GM19438 (cell line): ENCODE results near the gene PCSK7.

Source experiments
- ATAC-seq: cut with Tn5 transposase; IDR thresholded peaks from one replicate; pipeline ENCODE4 v1.9.1; 2021; ENCODE audit warnings: low read depth; ENCODE audit not compliant: unreplicated experiment

Gene PCSK7

GRCh38 chr11:117199916-117200812, 31.7 kb downstream of the PCSK7 start:
- ATAC-seq, result no peak

GRCh38 chr11:117199053-117199915, 32.6 kb downstream of the PCSK7 start, which contains the start of gene TAGLN:
Gene TAGLN (plus strand): TSS chr11:117199370. CDS start chr11:117203014, 3,644 bp downstream.
- no peak for ATAC-seq

DNA sequence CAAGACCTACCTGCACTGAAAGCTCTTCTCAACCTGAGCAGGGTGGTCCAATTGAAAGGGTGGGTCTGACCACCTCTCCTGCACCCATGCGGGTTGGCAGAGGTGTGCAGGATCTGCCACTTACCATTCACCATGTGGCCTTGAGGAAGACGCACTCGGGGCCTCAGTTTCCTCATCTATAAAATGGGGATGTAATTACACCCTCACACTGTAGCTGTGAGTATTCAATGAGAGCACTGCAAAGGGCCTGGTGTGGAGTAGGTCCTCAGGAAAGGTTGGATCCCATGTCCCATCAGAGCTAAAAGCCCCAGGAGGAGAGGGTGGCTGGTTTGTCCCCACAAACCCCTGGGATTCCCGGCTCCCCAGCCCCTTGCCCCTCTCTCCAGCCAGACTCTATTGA, 33.3 kb downstream of the PCSK7 start:
- ATAC-seq, result no peak

DNA sequence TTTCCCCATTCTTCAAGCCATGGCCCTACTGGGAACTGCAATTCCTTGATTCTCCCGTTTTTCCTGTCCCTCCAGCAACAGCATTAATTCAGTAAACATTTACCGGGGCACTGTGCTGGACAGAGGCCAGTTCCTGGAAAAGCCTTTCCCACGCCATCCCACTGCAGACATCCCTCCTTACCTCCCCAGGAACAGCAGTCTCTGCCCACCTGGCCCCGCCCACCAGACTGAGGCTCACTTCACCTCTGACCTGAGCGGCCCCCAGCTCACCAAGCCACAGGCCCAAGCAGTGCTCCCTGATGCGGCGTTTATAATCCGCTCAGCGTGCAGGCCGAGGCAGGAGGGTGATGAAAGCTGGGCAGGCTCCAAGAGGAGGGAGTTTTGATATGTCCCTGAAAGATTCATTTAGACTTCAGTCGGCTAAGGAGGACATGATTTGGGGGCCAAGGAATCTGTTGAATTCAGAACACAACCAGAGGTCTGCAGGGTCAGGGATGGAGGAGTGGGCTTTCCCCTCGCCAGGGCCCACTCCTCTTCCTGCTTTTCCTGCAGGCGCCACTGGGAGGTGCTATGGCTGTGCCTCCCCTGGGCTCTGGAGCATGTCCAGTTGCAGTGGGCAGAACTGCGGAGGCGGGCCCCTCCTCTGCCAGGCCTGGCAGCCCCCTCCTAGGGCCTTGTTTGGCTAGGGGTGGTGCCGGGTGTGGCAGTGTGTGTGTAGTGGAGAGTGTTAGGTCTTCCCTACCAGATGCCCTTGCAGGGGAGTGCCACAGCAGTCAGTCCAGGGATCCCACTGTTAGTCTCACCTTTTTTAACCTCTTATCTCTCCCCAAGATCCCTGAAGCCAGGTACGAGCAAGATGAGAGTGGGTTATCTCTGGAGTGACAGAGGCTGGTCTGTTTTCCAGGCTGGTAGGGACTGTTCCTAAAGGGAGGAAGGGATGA, 34.1 kb downstream of the PCSK7 start:
- no peak for ATAC-seq

DNA sequence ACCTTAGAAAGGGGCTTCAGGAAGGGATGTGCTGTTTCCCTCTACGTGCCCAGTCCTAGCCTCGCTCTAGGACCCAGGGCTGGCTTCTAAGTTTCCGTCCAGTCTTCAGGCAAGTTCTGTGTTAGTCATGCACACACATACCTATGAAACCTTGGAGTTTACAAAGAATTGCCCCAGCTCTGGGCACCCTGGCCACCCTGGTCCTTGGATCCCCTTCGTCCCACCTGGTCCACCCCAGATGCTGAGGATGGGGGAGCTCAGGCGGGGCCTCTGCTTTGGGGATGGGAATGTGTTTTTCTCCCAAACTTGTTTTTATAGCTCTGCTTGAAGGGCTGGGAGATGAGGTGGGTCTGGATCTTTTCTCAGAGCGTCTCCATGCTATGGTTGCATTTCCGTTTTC, 34.9 kb downstream of the PCSK7 start:
- no peak for ATAC-seq

DNA sequence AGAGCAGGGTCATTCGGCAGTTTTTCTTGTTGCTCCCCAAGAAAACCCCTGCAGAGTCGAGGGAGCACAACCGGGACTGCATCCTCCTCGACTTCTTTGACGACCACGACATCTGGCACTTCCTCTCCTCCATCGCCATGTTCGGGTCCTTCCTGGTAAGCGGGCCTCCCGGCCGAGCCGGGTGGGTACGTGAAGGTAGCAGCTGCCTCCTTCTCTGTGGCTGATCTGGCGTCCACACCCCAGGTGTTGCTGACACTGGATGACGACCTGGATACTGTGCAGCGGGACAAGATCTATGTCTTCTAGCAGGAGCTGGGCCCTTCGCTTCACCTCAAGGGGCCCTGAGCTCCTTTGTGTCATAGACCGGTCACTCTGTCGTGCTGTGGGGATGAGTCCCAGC, 36.1 kb downstream of the PCSK7 start:
- no peak for ATAC-seq

- ATAC-seq, result no peak
Observed at GRCh38 chr11:117195258-117195657, 36.6 kb downstream of the PCSK7 start.

DNA sequence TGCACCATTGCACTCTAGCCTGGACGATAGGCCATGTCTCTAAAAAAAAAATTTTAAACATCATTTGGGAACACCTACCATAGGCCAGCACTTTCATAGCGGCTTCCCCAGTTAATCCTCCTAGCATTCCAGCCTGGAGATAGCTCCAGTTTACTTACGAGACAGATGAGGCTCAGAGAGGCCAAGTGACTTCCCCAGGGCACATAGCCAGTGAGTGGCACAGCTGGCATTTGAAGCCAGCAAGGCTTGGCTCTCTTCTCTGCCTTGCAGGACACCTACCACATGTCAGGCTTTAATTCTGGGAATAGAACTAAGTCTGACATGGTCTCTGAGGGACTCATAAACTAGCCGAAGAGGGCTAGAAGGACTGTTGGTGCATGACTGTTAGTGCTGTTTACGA, 37.6 kb downstream of the PCSK7 start:
- no peak for ATAC-seq

DNA sequence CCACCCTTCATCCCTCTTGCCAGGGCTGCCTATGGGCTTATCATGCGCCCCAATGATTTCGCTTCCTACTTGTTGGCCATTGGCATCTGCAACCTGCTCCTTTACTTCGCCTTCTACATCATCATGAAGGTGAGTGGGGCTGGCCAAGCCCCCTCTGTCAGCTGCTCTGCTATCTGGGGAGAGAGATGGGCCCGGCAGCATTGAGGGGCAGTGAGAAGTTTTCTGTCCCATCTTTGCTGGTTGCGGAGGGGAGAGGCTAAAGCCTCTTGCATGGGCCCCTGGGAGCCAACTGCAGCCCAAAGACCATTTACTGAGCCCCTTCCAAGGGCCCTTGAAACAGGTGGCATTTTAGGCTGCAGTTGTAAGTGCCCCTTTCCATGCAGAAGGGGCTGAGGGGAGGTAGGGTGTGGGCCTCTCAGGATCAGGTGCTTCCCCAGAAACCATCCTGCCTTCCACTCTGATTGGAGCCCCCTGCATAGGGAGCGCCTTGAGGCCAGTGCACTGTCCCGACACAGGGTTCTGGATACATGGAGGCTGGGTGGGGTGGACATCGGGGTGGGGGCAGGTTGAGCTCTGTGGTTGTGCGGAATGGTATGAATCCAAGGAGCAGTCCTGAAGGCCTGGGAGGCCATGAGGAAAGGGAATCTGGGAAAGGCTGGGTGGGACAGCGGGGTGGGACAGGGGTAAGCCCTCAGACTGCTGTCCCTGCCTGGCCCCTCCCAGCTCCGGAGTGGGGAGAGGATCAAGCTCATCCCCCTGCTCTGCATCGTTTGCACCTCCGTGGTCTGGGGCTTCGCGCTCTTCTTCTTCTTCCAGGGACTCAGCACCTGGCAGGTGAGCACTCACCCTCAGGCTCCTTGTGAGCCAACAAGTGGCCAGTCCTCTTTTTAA, 38.5 kb downstream of the PCSK7 start:
- no peak for ATAC-seq

DNA sequence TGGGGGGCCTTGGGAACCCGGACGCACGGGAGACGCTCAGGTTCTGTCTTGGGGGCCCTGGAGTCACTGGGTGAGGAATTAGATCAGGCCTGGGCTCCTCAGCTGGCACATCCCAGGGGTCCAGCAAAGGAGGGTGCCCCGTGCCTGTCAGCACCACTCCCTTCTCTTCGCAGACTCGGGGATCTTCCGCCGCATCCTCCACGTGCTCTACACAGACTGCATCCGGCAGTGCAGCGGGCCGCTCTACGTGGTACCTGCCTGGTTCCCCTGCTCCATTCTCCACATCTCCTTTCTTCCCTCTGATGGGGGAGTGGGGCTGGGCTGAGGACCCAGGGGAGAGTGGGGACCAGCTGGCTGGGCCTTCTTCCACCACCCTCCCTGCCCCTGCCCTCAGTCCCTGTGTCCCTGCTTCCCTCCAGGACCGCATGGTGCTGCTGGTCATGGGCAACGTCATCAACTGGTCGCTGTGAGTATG, 39.4 kb downstream of the PCSK7 start:
- no peak for ATAC-seq

- no peak for ATAC-seq
Observed at GRCh38 chr11:117191680-117192400, 40.0 kb downstream of the PCSK7 start.

DNA sequence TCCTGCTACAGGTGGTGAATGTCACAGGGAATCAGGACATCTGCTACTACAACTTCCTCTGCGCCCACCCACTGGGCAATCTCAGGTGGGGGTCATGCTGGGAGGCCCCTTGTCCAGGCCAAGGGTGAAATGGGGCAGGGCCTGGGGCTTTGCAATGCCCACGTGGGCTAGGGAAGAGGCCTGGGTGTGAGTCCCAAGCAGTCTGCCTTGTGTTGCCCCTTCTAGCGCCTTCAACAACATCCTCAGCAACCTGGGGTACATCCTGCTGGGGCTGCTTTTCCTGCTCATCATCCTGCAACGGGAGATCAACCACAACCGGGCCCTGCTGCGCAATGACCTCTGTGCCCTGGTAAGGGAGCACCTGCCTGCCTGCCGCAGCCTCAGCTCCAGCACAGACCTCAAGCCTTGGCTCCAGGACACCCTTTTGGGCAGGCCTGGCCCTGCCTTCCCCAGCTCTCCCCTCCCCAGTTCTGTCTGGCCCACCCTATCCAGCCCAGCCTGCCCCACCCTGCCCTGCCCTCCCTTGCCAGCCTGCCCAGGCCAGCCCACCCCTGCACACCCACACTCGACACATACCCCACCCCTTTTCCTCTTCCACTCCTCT, 41.8 kb downstream of the PCSK7 start:
- no peak for ATAC-seq

DNA sequence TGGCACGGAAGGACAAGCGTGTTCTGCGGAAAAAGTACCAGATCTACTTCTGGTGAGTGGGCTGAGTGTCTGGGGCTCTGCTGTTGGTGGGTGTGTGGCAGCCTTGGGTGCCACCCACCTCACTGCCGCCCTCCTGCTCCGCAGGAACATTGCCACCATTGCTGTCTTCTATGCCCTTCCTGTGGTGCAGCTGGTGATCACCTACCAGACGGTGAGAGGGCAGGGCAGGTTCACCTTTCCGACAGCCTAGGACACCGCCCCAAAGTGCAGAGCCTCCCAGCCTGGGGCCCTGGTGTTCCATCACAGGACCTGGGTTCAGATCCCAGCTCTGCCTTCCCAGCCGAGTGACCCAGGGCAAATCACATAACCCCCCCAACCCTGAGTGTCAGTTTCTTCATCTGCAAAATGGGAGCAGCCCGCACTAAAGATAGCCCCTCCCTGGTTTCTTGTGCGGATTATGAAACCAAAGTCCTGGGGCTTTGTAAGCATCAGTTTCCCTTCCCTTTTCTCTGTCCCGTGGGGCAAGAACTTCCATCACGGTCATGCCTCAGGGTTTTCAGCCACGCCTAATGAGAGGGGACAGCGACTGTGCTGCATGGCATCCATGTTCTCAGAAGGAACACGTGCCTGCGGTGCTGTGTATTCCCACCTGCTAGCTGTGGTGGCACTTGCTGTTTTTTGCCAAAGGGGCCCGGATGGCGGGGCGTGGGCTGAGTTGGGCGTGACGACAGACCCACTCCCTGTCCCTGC, 42.5 kb downstream of the PCSK7 start:
- ATAC-seq, result no peak

- no peak for ATAC-seq
Observed at GRCh38 chr11:117188620-117189081, 43.2 kb downstream of the PCSK7 start.

GRCh38 chr11:117187799-117188481, 43.9 kb downstream of the PCSK7 start:
- ATAC-seq, result no peak

DNA sequence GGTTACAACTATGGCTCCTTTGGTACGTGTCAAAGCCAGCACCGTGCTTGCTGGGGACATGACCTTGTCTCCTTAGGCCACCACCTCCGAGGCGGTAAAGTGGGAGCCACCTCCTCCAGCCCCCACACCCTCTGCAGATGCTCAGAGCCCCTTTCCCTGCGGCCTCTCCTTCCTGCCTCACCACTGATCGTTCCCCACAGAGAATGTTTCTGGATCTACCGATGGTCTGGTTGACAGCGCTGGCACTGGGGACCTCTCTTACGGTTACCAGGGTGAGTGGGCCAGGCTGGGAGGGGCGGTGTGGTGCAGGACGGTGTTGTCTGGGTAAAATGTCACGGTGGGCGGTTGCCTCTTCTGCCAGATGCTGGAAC, 44.5 kb downstream of the PCSK7 start:
- no peak for ATAC-seq

- no peak for ATAC-seq
Observed at GRCh38 chr11:117187007-117187406, 44.9 kb downstream of the PCSK7 start.
